ENCODE results near the gene SLC7A4.
"Not testable (repeated sequence)": the region's sequence is repeated elsewhere in the genome, so short reads cannot be mapped to it uniquely, and the experiment has no call there.

Gene SLC7A4

DNA sequence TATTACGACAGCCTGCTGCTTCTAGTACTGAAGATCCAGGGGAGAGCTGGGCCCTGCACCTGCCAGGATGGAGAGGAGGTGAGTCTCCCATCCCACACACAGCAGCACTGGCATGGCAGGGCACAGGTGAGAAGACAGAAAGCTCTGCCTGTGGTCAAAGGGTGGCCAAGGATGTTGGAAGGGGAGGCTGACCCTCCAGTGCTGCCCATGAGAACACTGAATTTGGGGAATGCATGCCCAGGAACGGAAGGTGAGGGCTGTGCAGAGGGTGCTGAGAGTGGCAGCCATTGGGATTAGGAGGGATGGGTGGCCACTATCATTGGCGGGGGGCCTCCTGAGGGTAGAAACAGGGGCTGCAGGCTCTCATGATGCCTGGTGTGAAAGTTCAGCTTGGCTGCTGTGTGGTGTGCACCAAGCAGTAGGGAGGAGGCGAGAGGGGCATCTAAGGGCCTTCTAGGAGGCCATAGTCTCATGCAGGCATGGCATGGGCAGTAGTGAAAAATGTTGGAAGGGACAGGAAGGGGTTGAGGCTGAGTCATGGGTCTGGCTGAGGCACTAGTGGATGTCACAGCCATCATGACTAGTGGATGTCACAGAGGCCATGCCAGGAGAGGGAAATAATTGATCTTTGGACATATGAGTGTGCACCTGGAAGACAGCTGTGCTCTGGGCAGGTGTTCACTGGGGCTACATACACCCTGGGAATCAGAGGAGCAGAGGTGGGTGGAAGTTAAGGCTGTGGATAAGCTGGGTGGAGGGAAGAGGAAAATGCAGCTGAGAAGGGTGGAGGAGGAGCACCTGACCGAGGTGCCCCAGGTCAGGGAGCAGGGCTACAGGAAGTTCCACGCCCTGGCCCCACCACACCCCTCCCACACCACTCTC is 10.9 kb upstream of the SLC7A4 start:
- DNase-seq (ENCODE audit: low read depth in 2 of 2) = no peak

DNA sequence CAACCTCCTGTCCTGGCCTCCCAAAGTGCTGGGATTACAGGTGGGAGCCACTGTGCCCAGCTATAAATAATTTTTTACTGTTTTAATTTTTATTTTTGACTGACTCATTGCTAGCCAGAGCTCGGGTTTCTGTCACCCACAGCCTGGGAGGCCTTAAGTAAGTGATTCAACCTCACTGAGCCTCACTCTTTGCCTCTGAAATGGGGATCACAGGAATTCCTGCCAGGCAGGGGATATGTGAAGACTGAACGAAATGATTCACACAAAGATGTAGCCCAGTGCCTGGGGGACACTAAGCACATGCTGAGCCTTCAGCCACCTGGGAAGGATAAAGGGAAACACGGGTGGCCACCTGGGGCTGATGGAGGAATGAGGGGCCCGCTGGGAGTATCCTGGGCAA is 9.6 kb upstream of the SLC7A4 start:
- DNase-seq (ENCODE audit: low read depth in 2 of 2) = peak in 1 of 2 experiments; percentile 16

- DNase-seq (ENCODE audit: low read depth in 2 of 2) = not testable (repeated sequence)
Measured at GRCh38 chr22:21039158-21039557, 6.8 kb upstream of the SLC7A4 start.

GRCh38 chr22:21038405-21038804 is 6.0 kb upstream of the SLC7A4 start:
- DNase-seq (ENCODE audit: low read depth in 2 of 2) = no peak

GRCh38 chr22:21034989-21035388 is 2.6 kb upstream of the SLC7A4 start:
- DNase-seq (ENCODE audit: low read depth in 2 of 2) = no peak

DNA sequence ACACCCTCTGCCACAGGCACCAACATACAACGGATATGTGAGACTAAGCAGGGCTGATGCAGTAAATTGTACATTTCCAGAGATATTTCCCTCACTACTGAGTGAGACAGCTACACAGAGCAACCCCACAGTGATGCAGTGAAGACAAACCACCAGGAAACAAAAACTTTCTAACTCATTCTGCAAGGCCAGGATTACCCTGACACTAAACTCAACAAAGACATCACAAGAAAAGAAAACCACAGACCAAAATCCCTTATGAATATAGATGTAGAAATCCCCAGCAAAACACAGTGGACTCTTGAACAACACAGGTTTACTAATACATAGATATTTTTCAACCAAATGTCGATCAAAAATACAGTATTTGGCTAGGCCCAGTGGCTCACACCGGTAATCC is 1.5 kb upstream of the SLC7A4 start:
- no peak for DNase-seq (ENCODE audit: low read depth in 2 of 2)

- no peak for DNase-seq (ENCODE audit: low read depth in 2 of 2)
Measured at GRCh38 chr22:21032868-21033688, 717 bp upstream of the SLC7A4 start.

DNA sequence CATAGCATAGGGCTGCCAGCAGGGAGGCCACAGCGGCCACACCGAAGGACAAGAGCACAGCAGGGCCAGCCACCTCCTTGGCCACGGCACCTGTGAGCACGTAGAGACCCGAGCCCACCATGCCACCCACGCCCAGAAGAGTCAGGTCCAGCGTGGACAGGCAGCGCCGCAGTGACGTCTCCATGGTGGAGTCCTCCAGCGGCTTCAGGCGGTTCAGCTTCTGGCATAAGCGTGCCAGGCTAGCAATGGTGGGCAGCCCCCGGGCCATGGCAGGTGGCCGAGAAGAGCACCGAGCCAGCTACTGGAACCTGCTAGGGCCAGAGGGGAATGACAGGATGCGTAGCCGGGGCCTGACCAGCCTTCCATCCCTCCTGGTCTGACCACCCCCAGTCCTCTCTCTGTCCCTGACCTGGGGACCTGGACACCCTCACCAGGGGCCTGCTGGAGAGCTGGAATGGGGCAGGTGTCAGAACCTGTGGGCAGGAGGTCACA is 770 bp downstream of the SLC7A4 start:
- no peak for DNase-seq (ENCODE audit: low read depth in 2 of 2)

GRCh38 chr22:21030621-21031544 is 1.5 kb downstream of the SLC7A4 start:
- no peak for DNase-seq (ENCODE audit: low read depth in 2 of 2)

DNA sequence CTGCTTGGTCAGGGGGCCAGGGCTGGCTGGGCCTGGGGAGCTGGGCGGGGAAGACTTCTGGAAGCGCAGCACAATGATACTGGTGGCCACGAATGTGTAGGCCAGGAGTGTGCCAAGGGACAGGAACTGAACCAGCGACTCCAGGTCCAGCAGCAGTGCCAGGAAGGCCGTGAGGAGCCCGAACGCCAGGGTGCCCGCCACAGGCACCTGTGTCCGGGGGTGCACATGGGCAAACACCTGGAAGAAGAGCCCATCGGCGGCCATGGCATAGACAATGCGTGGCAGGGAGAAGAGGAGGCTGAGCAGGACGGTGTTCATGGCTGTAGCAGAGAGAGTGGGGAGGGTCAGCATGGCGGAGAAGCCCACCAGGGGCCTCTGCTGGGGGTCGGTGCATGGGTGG is 2.3 kb downstream of the SLC7A4 start:
- no peak for DNase-seq (ENCODE audit: low read depth in 2 of 2)

GRCh38 chr22:21029486-21030025 is 2.8 kb downstream of the SLC7A4 start:
- DNase-seq (ENCODE audit: low read depth in 2 of 2) = no peak

DNA sequence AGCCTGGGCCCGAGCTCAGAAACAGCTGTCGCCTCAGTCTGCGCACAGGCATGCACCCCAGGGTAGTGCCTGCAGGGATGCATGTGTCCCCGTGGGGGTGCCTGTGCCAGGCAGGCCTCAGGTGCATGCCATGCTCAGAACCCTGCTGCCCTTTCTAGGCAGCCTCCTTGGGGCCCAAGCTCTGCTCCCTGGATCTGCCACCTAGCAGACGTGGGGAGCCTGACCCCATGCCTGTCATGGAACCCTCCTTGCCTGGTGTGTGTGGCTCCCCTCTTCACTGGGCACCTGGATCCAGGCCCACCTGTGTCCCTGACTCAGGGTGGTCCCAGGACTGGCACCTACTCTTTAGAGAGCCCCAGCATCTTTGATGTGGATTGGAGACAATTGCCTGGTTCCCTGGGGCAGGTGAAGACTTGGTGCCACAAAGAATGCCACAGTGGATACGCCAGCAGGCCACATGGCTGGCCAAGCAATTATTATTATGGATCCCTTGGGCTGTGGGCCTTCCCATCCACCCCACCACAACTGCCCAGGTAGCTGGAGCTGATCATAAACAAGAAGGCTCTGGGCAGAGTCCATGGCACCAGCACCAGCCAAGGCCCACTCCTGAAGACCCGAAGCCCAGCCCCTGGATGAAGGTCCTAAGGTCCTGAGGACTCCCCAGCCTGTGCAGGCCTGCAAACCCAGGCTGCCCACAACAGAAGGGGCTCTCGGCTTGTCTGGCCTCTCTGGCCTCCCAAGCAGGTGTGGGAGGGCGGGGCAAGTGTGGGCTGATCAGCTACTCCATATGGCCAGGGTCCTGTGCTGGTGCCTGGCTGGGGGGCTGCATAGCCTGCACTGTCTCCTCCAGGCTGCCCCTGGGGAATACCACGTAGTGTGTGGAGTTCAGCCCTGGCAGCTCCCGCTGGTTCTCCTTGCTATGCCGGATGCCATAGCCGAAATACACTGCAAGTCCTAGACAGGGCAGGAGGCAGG is 3.8 kb downstream of the SLC7A4 start:
- DNase-seq (ENCODE audit: low read depth in 2 of 2) = no peak

DNA sequence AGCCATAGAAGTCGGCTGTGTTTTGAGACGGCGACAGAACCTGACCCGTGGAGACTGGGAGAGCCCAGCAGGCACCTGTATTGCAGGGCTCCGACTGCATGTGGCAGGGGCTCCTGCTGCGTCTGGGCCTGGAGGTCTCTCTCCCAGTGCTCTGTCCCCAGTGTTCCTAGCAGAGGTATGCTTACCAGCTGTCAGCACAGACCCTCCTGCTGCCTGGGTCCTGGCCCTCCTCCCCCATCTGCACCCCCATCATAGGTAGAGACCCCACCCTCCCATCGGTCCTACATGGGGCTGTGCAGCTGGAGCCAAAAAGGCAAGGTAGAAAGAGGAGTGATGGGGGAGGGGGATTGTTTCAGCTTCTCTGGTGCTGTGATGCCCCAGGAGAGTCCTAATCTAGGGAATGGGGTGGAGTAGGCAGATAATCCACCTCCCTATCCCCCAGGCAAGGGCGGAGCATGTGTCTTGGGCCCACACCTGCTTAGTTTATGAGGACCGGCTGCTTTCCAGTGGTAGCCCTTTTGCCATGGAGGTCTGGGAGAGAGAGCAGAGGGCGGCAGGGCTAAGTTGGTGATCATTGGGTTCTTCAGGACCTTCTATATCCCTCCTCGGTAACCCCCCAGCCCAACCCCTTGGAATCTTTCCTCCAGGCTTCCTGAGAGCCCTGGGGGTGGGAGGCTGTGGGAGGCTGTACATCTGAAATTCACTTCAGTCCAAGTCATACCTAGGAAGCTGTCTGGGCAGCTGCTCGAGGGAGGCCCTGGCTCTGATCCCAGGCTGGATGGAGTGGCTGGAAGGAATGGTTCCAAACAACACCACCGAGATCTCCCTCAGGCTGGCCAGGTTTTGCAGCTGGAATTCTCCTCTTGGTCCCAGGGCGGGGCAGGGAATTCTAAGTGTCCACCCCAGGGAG is 5.3 kb downstream of the SLC7A4 start:
- no peak for DNase-seq (ENCODE audit: low read depth in 2 of 2)

GRCh38 chr22:21025763-21026755 is 6.3 kb downstream of the SLC7A4 start:
- DNase-seq (ENCODE audit: low read depth in 2 of 2) = no peak

GRCh38 chr22:21025266-21025665 is 7.1 kb downstream of the SLC7A4 start:
- DNase-seq (ENCODE audit: low read depth in 2 of 2) = no peak

GRCh38 chr22:21022955-21023614 is 9.3 kb downstream of the SLC7A4 start:
- no peak for DNase-seq (ENCODE audit: low read depth in 2 of 2)

- DNase-seq (ENCODE audit: low read depth in 2 of 2) = no peak
Measured at GRCh38 chr22:21022507-21022906, 9.9 kb downstream of the SLC7A4 start.

Measured in fibroblast of skin of left biceps (primary cell).